ENCODE results near the gene MCM9.

Gene MCM9

DNA sequence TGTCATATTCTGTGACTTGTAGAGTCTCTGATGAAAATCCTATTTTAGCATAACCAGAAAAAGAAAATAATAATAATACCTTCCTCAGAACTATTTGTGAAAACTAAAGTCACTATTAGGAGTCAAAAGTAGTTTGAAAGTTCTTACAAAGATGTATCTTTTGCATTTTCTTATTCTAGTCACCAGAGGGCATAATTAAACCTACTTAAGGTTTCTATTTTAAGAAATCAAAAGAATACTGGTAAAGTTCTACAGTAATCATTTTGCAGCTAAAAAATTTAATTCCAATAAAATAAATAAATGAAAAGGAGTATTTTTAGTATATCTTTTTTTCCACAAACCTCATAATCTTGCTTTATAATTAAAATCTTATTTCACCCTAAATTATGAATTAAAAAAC, 28.0 kb upstream of the MCM9 start:
- CTCF ChIA-PET, result interaction anchor here (1.0 to 3.5 kb wide), 7 partner anchors 9 to 166 kb away, joined by 3 to 23 read pairs (median 5); no protein-coding TSS in a partner anchor
- POLR2A ChIA-PET, result no interaction called here
- no peak for DNase-seq (ENCODE audit: extremely low spot score)
- TF ChIP-seq, protein P1, sequence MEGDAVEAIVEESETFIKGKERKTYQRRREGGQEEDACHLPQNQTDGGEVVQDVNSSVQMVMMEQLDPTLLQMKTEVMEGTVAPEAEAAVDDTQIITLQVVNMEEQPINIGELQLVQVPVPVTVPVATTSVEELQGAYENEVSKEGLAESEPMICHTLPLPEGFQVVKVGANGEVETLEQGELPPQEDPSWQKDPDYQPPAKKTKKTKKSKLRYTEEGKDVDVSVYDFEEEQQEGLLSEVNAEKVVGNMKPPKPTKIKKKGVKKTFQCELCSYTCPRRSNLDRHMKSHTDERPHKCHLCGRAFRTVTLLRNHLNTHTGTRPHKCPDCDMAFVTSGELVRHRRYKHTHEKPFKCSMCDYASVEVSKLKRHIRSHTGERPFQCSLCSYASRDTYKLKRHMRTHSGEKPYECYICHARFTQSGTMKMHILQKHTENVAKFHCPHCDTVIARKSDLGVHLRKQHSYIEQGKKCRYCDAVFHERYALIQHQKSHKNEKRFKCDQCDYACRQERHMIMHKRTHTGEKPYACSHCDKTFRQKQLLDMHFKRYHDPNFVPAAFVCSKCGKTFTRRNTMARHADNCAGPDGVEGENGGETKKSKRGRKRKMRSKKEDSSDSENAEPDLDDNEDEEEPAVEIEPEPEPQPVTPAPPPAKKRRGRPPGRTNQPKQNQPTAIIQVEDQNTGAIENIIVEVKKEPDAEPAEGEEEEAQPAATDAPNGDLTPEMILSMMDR (IDR thresholded peaks at IDR 0.05; ENCODE audit: control extremely low read depth, extremely low read depth, low read depth, missing control alignments), result peak; percentile 2

DNA sequence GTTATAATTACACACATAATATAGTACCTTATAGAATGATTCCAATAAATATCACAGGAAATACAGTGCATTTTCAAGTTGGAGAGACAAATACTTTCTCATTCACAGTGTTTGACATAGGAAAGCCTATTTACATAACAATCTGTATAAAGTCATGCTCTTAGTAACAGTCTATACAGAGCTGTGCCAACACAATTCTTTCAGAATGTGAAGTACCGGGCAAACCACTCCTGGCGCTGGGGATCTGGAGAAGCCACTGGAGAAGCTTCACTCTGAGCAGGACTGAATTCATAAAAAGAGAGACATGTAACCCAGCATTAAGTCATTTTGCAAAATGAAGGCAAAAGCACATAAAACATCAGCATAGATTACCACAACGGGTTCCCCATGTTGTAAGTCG, 24.9 kb upstream of the MCM9 start:
- POLR2A ChIA-PET, result no interaction called here
- TF ChIP-seq, protein P1 (IDR thresholded peaks at IDR 0.05; ENCODE audit: control extremely low read depth, extremely low read depth, low read depth, missing control alignments), result no peak
- no peak for DNase-seq (ENCODE audit: extremely low spot score)
- CTCF ChIA-PET, result no interaction called here

DNA sequence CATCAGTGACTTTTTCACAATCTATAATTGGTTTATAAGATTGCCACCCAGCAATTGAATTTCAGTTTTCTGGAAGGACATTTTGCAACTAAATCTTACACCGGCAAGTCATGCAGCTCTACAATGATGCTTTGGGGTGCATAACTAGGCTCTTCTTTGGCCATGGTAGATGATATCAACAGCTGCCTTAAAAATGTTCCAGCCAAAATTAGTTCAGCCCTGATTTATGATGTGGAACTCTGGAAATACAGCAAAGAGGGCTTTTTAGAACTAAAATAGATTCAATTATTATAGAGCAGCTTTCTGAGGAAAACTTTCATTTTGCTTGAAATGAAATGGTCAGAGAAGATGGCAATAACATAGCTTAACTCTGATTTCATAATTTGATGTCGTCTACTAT, 18.4 kb upstream of the MCM9 start:
- POLR2A ChIA-PET, result no interaction called here
- TF ChIP-seq, protein P1 (IDR thresholded peaks at IDR 0.05; ENCODE audit: control extremely low read depth, extremely low read depth, low read depth, missing control alignments), result no peak
- CTCF ChIA-PET, result interaction anchor here (1.2 to 2.0 kb wide), 2 partner anchors 9 to 162 kb away, joined by 3 to 6 read pairs; no protein-coding TSS in a partner anchor
- DNase-seq (ENCODE audit: extremely low spot score), result no peak

DNA sequence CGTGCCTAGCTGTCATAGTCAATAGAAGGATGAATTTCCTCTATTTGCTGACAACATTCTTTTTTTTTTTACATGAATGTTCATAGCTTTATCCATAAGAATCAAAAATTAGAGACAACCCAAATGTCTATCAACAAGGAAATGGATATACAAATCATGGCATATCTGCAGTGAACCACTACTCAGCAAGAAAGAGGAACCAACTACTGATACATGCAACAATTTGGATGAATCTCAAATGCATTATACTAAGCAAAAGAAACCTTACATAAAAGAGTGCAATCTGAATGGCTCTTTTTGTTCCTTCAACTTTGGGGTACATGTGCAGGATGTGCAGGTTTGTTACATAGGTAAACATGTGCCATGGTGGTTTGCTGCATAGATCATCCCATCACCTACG, 17.7 kb upstream of the MCM9 start:
- ChIA-PET POLR2A (no interaction called here), CTCF (interaction anchor here (0.9 to 2.0 kb wide), 3 partner anchors 10 to 186 kb away, joined by 3 to 6 read pairs (median 3); no protein-coding TSS in a partner anchor)
- no peak for DNase-seq (ENCODE audit: extremely low spot score)
- TF ChIP-seq, protein P1 (IDR thresholded peaks at IDR 0.05; ENCODE audit: control extremely low read depth, extremely low read depth, low read depth, missing control alignments), result no peak

DNA sequence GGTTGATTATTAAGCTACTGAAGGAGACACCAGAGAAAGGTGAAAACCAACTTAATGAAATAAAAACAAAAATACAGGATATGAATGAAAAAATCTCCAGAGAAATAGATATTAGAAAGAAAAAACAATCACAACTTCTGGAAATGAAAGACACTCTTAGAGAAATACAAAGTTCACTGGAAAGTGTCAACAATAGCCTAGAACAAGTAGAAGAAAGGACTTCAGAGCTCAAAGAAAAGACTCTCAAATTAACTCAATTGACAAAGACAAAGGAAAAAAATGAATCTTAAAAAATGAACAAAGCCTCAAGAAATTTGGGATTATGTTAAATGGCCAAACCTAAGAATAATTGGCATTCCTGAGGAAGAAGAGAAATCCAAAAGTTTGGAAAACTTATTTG, 10.3 kb upstream of the MCM9 start:
- POLR2A ChIA-PET, result no interaction called here
- TF ChIP-seq, protein P1 (IDR thresholded peaks at IDR 0.05; ENCODE audit: control extremely low read depth, extremely low read depth, low read depth, missing control alignments), result no peak
- CTCF ChIA-PET, result no interaction called here

DNA sequence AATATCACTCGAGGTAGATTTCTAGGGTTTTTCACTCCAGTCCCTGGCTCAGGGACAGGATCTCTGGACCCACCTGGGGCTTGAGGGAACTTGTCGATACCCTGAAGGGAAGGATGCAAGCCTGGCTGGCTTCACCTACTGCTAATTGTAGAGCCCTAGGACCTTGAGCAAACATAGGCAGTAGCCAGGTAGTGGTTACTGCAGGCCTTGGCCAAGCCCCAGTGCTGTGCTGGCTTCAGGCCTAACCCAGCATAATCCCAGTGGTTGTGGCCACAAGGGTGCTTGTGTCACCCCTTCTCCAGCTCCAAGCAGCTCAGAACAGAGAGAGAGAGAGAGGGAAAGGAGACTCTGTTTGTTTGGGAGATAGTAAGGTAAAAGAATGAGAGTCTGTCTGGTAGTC, 5.8 kb upstream of the MCM9 start:
- POLR2A ChIA-PET, result no interaction called here
- CTCF ChIA-PET, result interaction anchor here (1.5 kb wide), 1 partner anchor 15 kb away, joined by 3 read pairs; no protein-coding TSS in a partner anchor
- TF ChIP-seq, protein P1 (IDR thresholded peaks at IDR 0.05; ENCODE audit: control extremely low read depth, extremely low read depth, low read depth, missing control alignments), result no peak
- no peak for DNase-seq (ENCODE audit: extremely low spot score)

More for the DNA sequence above, 10.3 kb upstream of the MCM9 start:
- DNase-seq (ENCODE audit: extremely low spot score), result no peak

DNA sequence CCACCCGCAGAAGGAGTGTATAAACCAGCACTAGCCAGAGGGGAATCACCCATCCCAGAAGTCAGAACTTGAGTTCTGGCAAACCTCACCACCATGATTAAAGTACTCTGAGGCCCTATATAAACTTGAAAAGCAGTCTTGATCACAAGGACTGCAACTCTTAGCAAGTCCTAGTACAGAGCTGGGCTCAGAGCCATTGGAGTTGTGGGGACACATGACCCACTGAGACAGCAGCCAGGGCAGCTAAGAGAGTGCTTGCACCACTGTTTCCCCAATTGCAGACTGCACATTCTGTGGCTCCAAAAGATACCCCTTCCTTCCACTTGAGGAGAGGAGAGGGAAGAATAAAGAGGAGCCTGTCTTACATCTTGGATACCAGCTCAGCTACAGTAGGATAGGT, 4.7 kb upstream of the MCM9 start:
- CTCF ChIA-PET, result no interaction called here
- POLR2A ChIA-PET, result no interaction called here
- TF ChIP-seq, protein P1 (IDR thresholded peaks at IDR 0.05; ENCODE audit: control extremely low read depth, extremely low read depth, low read depth, missing control alignments), result no peak
- no peak for DNase-seq (ENCODE audit: extremely low spot score)
